ENCODE results near the gene TMEM131. TPM values are rescaled to one million over a fixed set of nuclear protein-coding genes. Genes with fewer than 3 reads are reported as not detected.

The TMEM131 gene
- total RNA-seq, 1 donor from 2014 or later = 52.9 TPM

GRCh38 chr2:97752342-97753334 lies 243.1 kb downstream of the TMEM131 start:
- Mint-ChIP-seq H3K4me1 (peaks cover 6% of the 10 kb centered on the region), H3K9me3 (no peaks in the 10 kb centered on the region), H3K27ac (no peak overlapping the region), H3K4me3 (no peak overlapping the region), H3K36me3 (peaks cover 18% of the 10 kb centered on the region), H3K27me3 (ENCODE audit: low read depth) (no peaks in the 10 kb centered on the region)
- TF ChIP-seq CTCF (IDR thresholded peaks at IDR 0.05; ENCODE audit: unreplicated experiment) = no peak
- no peak for DNase-seq (ENCODE audit: low spot score in 2 of 2, unreplicated experiment in 2 of 2)

DNA sequence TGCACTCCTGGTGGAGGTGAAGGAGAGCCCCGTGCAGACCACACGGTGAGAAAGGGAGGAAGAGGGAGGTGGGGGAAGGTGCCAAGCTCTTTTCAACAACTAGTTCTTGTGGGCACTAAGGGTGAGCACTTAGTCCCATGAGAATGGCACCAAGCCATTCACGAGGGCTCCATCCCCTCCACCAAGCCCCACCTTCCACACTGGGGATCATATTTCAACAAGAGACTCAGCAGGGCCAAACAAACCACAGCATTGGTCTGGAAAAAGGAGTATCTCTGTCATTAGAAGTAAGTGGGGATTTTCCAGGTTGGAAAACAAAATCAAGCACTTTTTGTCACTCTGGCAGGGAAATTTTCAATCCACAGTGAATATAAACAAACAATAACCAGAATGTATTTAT lies 244.0 kb downstream of the TMEM131 start:
- TF ChIP-seq CTCF (IDR thresholded peaks at IDR 0.05; ENCODE audit: unreplicated experiment) = no peak
- Mint-ChIP-seq H3K4me1 (peaks cover 7% of the 10 kb centered on the region), H3K36me3 (peaks cover 13% of the 10 kb centered on the region), H3K27ac (peak overlapping the region; percentile 24), H3K9me3 (no peaks in the 10 kb centered on the region), H3K27me3 (ENCODE audit: low read depth) (no peaks in the 10 kb centered on the region), H3K4me3 (no peak overlapping the region)
- no peak for DNase-seq (ENCODE audit: low spot score in 2 of 2, unreplicated experiment in 2 of 2)

- no peaks in the 10 kb centered on the region for H3K27me3 Mint-ChIP-seq (ENCODE audit: low read depth)
- no peak overlapping the region for H3K4me3 Mint-ChIP-seq
- H3K9me3 Mint-ChIP-seq = no peaks in the 10 kb centered on the region
- TF ChIP-seq CTCF (IDR thresholded peaks at IDR 0.05; ENCODE audit: unreplicated experiment) = no peak
- no peak for DNase-seq (ENCODE audit: low spot score in 2 of 2, unreplicated experiment in 2 of 2)
- peaks cover 14% of the 10 kb centered on the region for H3K4me1 Mint-ChIP-seq
- no peak overlapping the region for H3K27ac Mint-ChIP-seq
- peaks cover 10% of the 10 kb centered on the region for H3K36me3 Mint-ChIP-seq
Measured at GRCh38 chr2:97750017-97750416, 245.7 kb downstream of the TMEM131 start.

- no peaks in the 10 kb centered on the region for H3K9me3 Mint-ChIP-seq
- DNase-seq (ENCODE audit: low spot score in 2 of 2, unreplicated experiment in 2 of 2) = no peak
- H3K4me3 Mint-ChIP-seq = no peak overlapping the region
- H3K36me3 Mint-ChIP-seq = peaks cover 8% of the 10 kb centered on the region
- TF ChIP-seq CTCF (IDR thresholded peaks at IDR 0.05; ENCODE audit: unreplicated experiment) = no peak
- no peak overlapping the region for H3K27ac Mint-ChIP-seq
- H3K4me1 Mint-ChIP-seq = peaks cover 14% of the 10 kb centered on the region
- no peaks in the 10 kb centered on the region for H3K27me3 Mint-ChIP-seq (ENCODE audit: low read depth)
Measured at GRCh38 chr2:97749581-97749980, 246.2 kb downstream of the TMEM131 start.

GRCh38 chr2:97747716-97748115 lies 248.0 kb downstream of the TMEM131 start:
- no peak for DNase-seq (ENCODE audit: low spot score in 2 of 2, unreplicated experiment in 2 of 2)
- Mint-ChIP-seq H3K4me1 (peaks cover 14% of the 10 kb centered on the region), H3K27ac (no peak overlapping the region), H3K9me3 (peaks cover 5% of the 10 kb centered on the region), H3K4me3 (no peak overlapping the region), H3K36me3 (peaks cover 17% of the 10 kb centered on the region), H3K27me3 (ENCODE audit: low read depth) (no peaks in the 10 kb centered on the region)
- no peak for TF ChIP-seq CTCF (IDR thresholded peaks at IDR 0.05; ENCODE audit: unreplicated experiment)

All from mesothelial cell of epicardium (in vitro differentiated cells).